Measurements from ENCODE around the gene MRGPRX3. TPM values are rescaled to one million over a fixed set of nuclear protein-coding genes. Genes with fewer than 3 reads are reported as not detected.
A peak's percentile ranks its signal among the peaks of the same experiment; 100 is the strongest.

Gene MRGPRX3
- total and polyA plus RNA-seq, 2 of the 8 experiments (the other 6 are each of a cell fraction or from before 2014, with no cell fraction given), result not detected

- CTCF ChIA-PET (ENCODE audit: partially characterized antibody), result interaction anchor here (0.6 to 4.6 kb wide), 74 partner anchors 9 to 735 kb away, joined by 3 to 55 read pairs (median 4); partner anchors contain the start of genes MRGPRX4, SAA1, SAA2 and SAAL1
- peaks cover 0 to 4% (median 2%) of the 10 kb centered on the region in 4 experiments; a peak in 4 of 7 replicates for H3K27me3 ChIP-seq (replicated peaks in 1 of 4; ENCODE audit: control insufficient read depth in 3 of 4, extremely low read depth in 1 of 4, insufficient read depth in 3 of 4, low read length in 3 of 4)
- TF ChIP-seq, protein P1, sequence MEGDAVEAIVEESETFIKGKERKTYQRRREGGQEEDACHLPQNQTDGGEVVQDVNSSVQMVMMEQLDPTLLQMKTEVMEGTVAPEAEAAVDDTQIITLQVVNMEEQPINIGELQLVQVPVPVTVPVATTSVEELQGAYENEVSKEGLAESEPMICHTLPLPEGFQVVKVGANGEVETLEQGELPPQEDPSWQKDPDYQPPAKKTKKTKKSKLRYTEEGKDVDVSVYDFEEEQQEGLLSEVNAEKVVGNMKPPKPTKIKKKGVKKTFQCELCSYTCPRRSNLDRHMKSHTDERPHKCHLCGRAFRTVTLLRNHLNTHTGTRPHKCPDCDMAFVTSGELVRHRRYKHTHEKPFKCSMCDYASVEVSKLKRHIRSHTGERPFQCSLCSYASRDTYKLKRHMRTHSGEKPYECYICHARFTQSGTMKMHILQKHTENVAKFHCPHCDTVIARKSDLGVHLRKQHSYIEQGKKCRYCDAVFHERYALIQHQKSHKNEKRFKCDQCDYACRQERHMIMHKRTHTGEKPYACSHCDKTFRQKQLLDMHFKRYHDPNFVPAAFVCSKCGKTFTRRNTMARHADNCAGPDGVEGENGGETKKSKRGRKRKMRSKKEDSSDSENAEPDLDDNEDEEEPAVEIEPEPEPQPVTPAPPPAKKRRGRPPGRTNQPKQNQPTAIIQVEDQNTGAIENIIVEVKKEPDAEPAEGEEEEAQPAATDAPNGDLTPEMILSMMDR (IDR thresholded peaks at IDR 0.05; ENCODE audit: control extremely low read depth in 1 of 3, insufficient read depth in 1 of 3, low read depth in 1 of 3, low read length in 3 of 3), result peak; percentile 78 to 90 (median 88)
- TF ChIP-seq, protein P2, sequence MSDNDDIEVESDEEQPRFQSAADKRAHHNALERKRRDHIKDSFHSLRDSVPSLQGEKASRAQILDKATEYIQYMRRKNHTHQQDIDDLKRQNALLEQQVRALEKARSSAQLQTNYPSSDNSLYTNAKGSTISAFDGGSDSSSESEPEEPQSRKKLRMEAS (IDR thresholded peaks at IDR 0.05), result peak; percentile 68; the same call in 1 of the 2 replicates
- TF ChIP-seq RAD21 (IDR thresholded peaks at IDR 0.05 in 1 of 2, conservative IDR thresholded peaks at IDR 0.05 in 1 of 2; ENCODE audit: low read depth in 2 of 2, low read length in 2 of 2) (peak; percentile 95 to 96), E2F6 (IDR thresholded peaks at IDR 0.05) (peak; percentile 57), KDM5A (IDR thresholded peaks at IDR 0.05; ENCODE audit: low read length) (no peak), SIN3A (conservative IDR thresholded peaks at IDR 0.05 in 1 of 2, IDR thresholded peaks at IDR 0.05 in 1 of 2; ENCODE audit: low read depth in 1 of 2, low read length in 2 of 2) (no peak)
These were observed 16.8 kb upstream of the MRGPRX3 start for GRCh38 chr11:18115360-18116127.

More at GRCh38 chr11:18115360-18116127, 16.8 kb upstream of the MRGPRX3 start:
- Histone ChIP-seq H3K4me1 (replicated peaks in 1 of 4; ENCODE audit: control insufficient read depth in 3 of 4, insufficient read depth in 4 of 4, low read length in 3 of 4) (no peaks in the 10 kb centered on the region), H3K18ac (ENCODE audit: extremely low read depth, low read length) (no peak overlapping the region), H3K56ac (replicated peaks; ENCODE audit: insufficient read length, low read depth, low read length) (no peak overlapping the region), H3K79me1 (ENCODE audit: low read depth, low read length) (no peaks in the 10 kb centered on the region), H4K8ac (ENCODE audit: extremely low read depth, insufficient read depth, low read length) (no peak overlapping the region), H3K79me2 (ENCODE audit: control insufficient read depth in 1 of 2, insufficient read depth in 2 of 2, low read length in 2 of 2) (no peaks in the 10 kb centered on the region), H3K9me3 (ENCODE audit: insufficient read depth in 2 of 2, low read depth in 1 of 2, low read length in 1 of 2) (no peaks in the 10 kb centered on the region; a peak in 1 of 4 replicates), H3K4me3 (ENCODE audit: extremely low read depth in 1 of 4, insufficient read depth in 2 of 4, low read depth in 3 of 4, low read length in 4 of 4) (no peak overlapping the region), H2AFZ (ENCODE audit: low read length) (0 out of 2 replicates have a peak overlapping the region, but pooled peaks have one; percentile 75), H3K4me2 (ENCODE audit: insufficient read depth in 1 of 2, low read depth in 2 of 2, low read length in 2 of 2) (peak overlapping the region; percentile 13 to 38; a peak in 2 of 4 replicates), H2BK20ac (ENCODE audit: low read length) (no peak overlapping the region), H3K27ac (ENCODE audit: low read depth, low read length) (no peak overlapping the region), H2BK120ac (replicated peaks; ENCODE audit: low read depth, low read length) (no peak overlapping the region), H3K9ac (replicated peaks in 1 of 4; ENCODE audit: extremely low read depth in 1 of 4, low read depth in 3 of 4, low read length in 3 of 4) (no peak overlapping the region), H3K36me3 (ENCODE audit: control insufficient read depth in 2 of 4, insufficient read depth in 4 of 4, low read length in 3 of 4) (no peaks in the 10 kb centered on the region), H2AK5ac (ENCODE audit: low read depth, low read length) (no peak overlapping the region), H3K14ac (ENCODE audit: insufficient read length) (no peak overlapping the region), H3K4ac (replicated peaks; ENCODE audit: insufficient read length, low read depth, low read length) (no peak overlapping the region), H3K23ac (ENCODE audit: insufficient read length) (no peak overlapping the region), H2BK5ac (ENCODE audit: low read depth, low read length) (no peak overlapping the region), H4K5ac (ENCODE audit: insufficient read length, low read depth, low read length) (no peak overlapping the region), H3K23me2 (ENCODE audit: low read depth, low read length) (0 out of 2 replicates have a peak, but pooled peaks cover 2% of the 10 kb centered on the region), H2BK15ac (ENCODE audit: low read length) (no peak overlapping the region), H4K20me1 (replicated peaks in 1 of 2; ENCODE audit: control insufficient read depth in 1 of 2, insufficient read depth in 2 of 2, low read length in 2 of 2) (no peaks in the 10 kb centered on the region), H4K91ac (replicated peaks; ENCODE audit: insufficient read length, low read length) (no peak overlapping the region), H2BK12ac (ENCODE audit: low read depth, low read length) (no peak overlapping the region; the same call in 1 of the 2 replicates)
- POLR2A ChIA-PET (ENCODE audit: partially characterized antibody), result interaction anchor here (0.6 to 1.4 kb wide), 5 partner anchors 9 to 279 kb away, joined by 3 to 8 read pairs (median 4); partner anchors contain the start of genes LDHA and SAAL1
- FAIRE-seq (peak; percentile 91), DNase-seq (ENCODE audit: low read depth in 1 of 2, low spot score in 2 of 2) (peak; percentile 60 to 84)
- 19% methylated on average over 9 of the region's 9 CpGs; no CpG with 5 or more reads in 1 of the 2 experiments for WGBS, 2 experiments (ENCODE audit: extremely low coverage in 1 of 2, insufficient coverage in 1 of 2, insufficient read length in 1 of 2, insufficient replicate concordance in 2 of 2, low coverage in 1 of 2, low lambda C conversion rate in 2 of 2, missing lambda C conversion rate in 1 of 2)
